RWPE2 (cell line): Measurements from ENCODE around the gene ACAD9.

Source experiments
- ATAC-seq: fragments of 200-7000 bp; cut with Tn5 transposase; 3 replicates; pipeline ENCODE4 v1.9.1; 2021; ENCODE audit warnings: low read depth
- DNase-seq: peaks from one replicate; pipeline ENCODE4 v3.0.0-alpha.2; 2020; ENCODE audit warnings: low spot score
- H3K27ac ChIP-seq: fragments of 450-650 bp; 2 replicates; pipeline ENCODE4 v1.5.1; 2017; ENCODE audit warnings: mild to moderate bottlenecking; ENCODE audit not compliant: poor library complexity, severe bottlenecking
- H3K27me3 ChIP-seq: fragments of 250-450 bp; sonication (Bioruptor Pico); 2 replicates; pipeline ENCODE4 v1.5.1; 2021; ENCODE audit warnings: mild to moderate bottlenecking, moderate library complexity; ENCODE audit not compliant: insufficient read depth, poor library complexity, severe bottlenecking
- H3K36me3 ChIP-seq: fragments of 250-450 bp; sonication (Bioruptor Pico); 2 replicates; pipeline ENCODE4 v1.5.1; 2020; ENCODE audit warnings: low read depth, mild to moderate bottlenecking, moderate library complexity
- H3K4me1 ChIP-seq: fragments of 250-450 bp; sonication (Bioruptor Pico); 2 replicates; pipeline ENCODE4 v1.5.1; 2021; ENCODE audit warnings: mild to moderate bottlenecking, moderate library complexity; ENCODE audit not compliant: insufficient read depth, poor library complexity, severe bottlenecking
- H3K4me3 ChIP-seq: fragments of 250-450 bp; sonication (Bioruptor Pico); 2 replicates; pipeline ENCODE4 v1.5.1; 2021; ENCODE audit warnings: mild to moderate bottlenecking, moderate library complexity; ENCODE audit not compliant: severe bottlenecking
- H3K9me3 ChIP-seq: fragments of 250-450 bp; sonication (Bioruptor Pico); 2 replicates; pipeline ENCODE4 v1.5.1; 2021; ENCODE audit warnings: mild to moderate bottlenecking, moderate library complexity; ENCODE audit not compliant: severe bottlenecking
- CTCF ChIP-seq: fragments of 450-650 bp; IDR thresholded peaks from one replicate; pipeline ENCODE4 v1.5.1; 2017; ENCODE audit warnings: mild to moderate bottlenecking, moderate library complexity; ENCODE audit not compliant: poor library complexity, severe bottlenecking

The ACAD9 gene

DNA sequence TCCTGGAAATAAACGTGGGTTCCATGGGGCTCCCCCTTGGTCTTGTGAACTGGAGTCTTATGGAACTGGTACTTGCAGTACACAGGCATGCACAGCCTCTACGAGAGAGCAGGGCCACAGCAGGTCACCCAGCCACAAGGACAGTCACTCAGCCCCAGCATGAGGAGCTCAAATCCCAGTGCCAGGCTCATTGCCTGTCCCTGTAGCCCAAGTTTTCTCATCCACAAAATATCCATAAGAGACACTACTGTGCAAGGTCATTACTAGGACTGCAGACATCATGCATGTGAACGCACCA, 66.4 kb downstream of the ACAD9 start:
- H3K27me3 ChIP-seq, result no peaks in the 10 kb centered on the region
- no peak for DNase-seq
- no peak overlapping the region for H3K4me3 ChIP-seq
- no peak for ATAC-seq
- no peak overlapping the region for H3K27ac ChIP-seq
- H3K36me3 ChIP-seq, result no peaks in the 10 kb centered on the region
- H3K9me3 ChIP-seq, result no peaks in the 10 kb centered on the region
- no peaks in the 10 kb centered on the region for H3K4me1 ChIP-seq
- no peak for TF ChIP-seq CTCF

GRCh38 chr3:128946411-128946810, 67.0 kb downstream of the ACAD9 start:
- H3K36me3 ChIP-seq, result no peaks in the 10 kb centered on the region
- no peaks in the 10 kb centered on the region for H3K4me1 ChIP-seq
- H3K27ac ChIP-seq, result no peak overlapping the region
- no peak for TF ChIP-seq CTCF
- H3K4me3 ChIP-seq, result no peak overlapping the region
- ATAC-seq (no peak; the same call in 2 of the 3 replicates), DNase-seq (no peak)
- H3K9me3 ChIP-seq, result no peaks in the 10 kb centered on the region
- no peaks in the 10 kb centered on the region for H3K27me3 ChIP-seq

GRCh38 chr3:128949158-128949557, 69.7 kb downstream of the ACAD9 start:
- Histone ChIP-seq H3K27me3 (no peaks in the 10 kb centered on the region), H3K4me1 (no peaks in the 10 kb centered on the region), H3K36me3 (no peaks in the 10 kb centered on the region), H3K9me3 (no peaks in the 10 kb centered on the region), H3K4me3 (no peak overlapping the region), H3K27ac (no peak overlapping the region)
- DNase-seq, result no peak
- no peak for TF ChIP-seq CTCF
- no peak for ATAC-seq

DNA sequence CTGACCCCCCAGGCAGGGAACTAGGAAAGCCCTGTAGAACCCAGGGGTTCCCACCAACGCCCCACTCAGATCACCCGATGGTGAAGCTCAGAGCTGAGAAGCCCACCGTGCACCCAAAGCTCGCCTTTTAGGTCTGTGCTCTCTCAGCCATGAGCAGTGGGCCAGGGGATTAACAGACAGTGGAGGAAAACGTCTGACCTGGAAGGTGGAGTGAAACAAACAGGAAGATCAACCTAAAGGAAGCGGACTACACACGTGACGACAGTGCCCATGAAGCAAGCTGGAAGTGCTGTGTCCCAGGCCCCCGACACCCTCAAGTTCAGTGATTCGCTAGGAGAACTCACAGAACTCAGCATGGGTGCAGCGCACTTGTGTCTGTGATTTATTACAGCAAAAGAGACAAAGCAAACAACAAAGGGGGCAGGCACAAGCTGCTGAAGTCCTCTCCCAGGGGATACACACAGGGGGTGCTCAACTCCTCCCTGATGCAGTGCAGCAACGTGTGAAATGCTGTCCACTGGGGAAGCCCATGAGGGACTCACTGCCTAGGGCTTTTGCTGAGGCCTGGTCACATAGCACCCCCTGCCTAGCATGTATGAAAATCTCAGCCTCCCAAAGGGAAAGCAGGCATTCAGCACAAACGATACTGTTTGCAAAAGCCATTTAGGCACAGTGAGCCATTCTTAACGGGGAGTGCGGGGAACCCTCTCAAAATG, 71.0 kb downstream of the ACAD9 start:
- Histone ChIP-seq H3K36me3 (no peaks in the 10 kb centered on the region), H3K27me3 (no peaks in the 10 kb centered on the region), H3K27ac (no peak overlapping the region), H3K4me3 (no peak overlapping the region), H3K4me1 (no peaks in the 10 kb centered on the region), H3K9me3 (no peaks in the 10 kb centered on the region)
- DNase-seq (no peak), ATAC-seq (peak; percentile 63; the same call in 2 of the 3 replicates)
- TF ChIP-seq CTCF, result peak; percentile 8

GRCh38 chr3:128956440-128956839, 77.0 kb downstream of the ACAD9 start:
- H3K9me3 ChIP-seq, result peaks cover 2% of the 10 kb centered on the region
- H3K4me1 ChIP-seq, result no peaks in the 10 kb centered on the region
- no peak for TF ChIP-seq CTCF
- ATAC-seq, result no peak
- H3K36me3 ChIP-seq, result no peaks in the 10 kb centered on the region
- no peak overlapping the region for H3K27ac ChIP-seq
- no peak for DNase-seq
- no peaks in the 10 kb centered on the region for H3K27me3 ChIP-seq
- no peak overlapping the region for H3K4me3 ChIP-seq
